Fibroblast of the aortic adventitia (primary cell): ENCODE measurements around the gene EMC1. TPM values are rescaled to one million over a fixed set of nuclear protein-coding genes. Genes with fewer than 3 reads are reported as not detected.
"Not testable (repeated sequence)": the region's sequence is repeated elsewhere in the genome, so short reads cannot be mapped to it uniquely, and the experiment has no call there.

Experiments
- DNase-seq: peaks from one replicate; pipeline ENCODE4 v3.0.0-alpha.2; 2010; ENCODE audit warnings: low read depth
- H3K4me3 ChIP-seq: 2 replicates; pipeline ENCODE4 v1.5.1; 2011; ENCODE audit warnings: low read depth, mild to moderate bottlenecking, control low read depth, low read length, moderate library complexity
- CTCF ChIP-seq: IDR thresholded peaks from 2 replicates; pipeline ENCODE4 v1.5.1; 2011; ENCODE audit warnings: mild to moderate bottlenecking, low read length, control low read depth, inconsistent platforms; ENCODE audit not compliant: insufficient read depth
- total RNA-seq: library from RNA; depleted of rRNA; stranded (reverse); fragments of >200 nt; gene quantifications from 2 replicates; pipeline ENCODE4 v1.2.3, GENCODE V29; 2012; ENCODE audit warnings: low replicate concordance

Gene EMC1
- total RNA-seq, result 46.2 and 48.0 TPM in 2 replicates

DNA sequence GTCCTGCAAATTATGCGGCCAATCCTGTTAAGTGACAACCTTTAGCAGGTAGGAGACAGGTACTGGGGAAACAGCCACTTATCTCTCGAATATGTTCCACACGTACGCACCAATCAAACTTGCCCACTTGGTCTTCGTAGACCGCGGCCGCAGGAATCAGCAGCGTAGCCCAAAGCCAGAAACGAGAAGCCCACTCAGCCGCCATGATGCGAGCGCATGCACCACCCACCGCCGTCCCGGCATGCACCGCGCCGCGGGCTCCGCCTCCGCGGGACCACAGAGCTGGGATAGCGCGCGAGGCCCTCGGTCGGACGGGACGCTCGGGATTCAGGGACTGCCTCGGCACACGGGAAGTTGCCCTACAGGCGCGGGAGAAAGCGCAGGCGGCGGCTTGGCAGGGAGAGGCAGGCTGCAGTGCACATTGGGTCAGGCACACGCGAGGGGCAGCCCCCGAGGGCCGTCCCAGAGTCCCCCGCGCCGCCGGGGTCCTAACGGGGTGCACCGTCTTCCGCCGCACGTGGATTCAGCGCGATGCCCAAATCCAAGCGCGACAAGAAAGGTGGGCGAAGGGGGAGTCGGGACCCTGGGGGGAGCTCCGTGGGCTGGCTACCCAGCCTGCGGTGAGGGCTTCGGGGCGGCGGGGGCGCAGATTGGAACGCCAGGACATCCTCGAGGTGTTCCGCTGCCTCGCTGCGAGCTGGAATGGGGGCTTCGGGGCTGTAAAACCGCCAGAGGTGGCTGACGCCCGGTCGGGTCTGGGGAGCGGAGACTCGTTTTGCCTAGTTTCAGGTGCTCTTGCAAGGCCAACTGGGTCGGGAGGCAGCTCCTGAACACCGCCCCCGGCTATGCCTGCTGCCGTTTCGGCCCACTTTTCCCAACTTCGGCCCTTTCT, at the start of gene EMC1, which contains the start of gene MRTO4:
Gene EMC1 (minus strand): TSS at position 220 of the 892 bp plus-strand sequence. CDS start 15 bp downstream, at position 205.
Gene MRTO4 (plus strand): TSS at position 501 of the 892 bp plus-strand sequence. CDS start 31 bp downstream, at position 532.
- DNase-seq, result peak; percentile 72
- no peak for TF ChIP-seq CTCF
- peak within 1 kb of the TSS; percentile 99 for H3K4me3 ChIP-seq

DNA sequence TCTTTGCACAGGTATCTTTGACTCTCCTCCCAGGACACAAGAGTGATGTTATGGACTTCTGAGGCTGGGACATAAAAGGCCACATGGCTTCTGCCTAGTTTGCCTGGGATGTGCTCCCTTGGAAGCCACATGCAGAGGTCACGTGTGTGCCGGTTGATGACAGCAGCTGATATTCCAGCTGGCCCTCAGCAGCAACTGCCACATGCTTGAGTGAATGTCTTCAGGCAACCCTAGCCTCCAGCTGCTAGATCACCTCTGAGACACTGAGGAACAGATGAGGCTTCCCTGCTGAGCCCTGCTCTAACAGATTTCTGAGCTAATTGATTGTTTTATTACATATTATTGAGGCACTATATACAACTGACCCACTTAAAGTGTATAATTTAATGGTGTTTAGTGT, 48.9 kb upstream of the EMC1 start:
- no peak for TF ChIP-seq CTCF
- no peak for DNase-seq
- H3K4me3 ChIP-seq, result no peak overlapping the region

- no peak overlapping the region for H3K4me3 ChIP-seq
- no peak for TF ChIP-seq CTCF
- DNase-seq, result no peak
Observed at GRCh38 chr1:19294638-19295037, 43.3 kb upstream of the EMC1 start.

GRCh38 chr1:19289244-19289643, 37.9 kb upstream of the EMC1 start:
- H3K4me3 ChIP-seq, result no peak overlapping the region
- DNase-seq, result no peak
- no peak for TF ChIP-seq CTCF

- not testable (repeated sequence) for DNase-seq
- peak within 1 kb of the TSS; percentile 25 for H3K4me3 ChIP-seq
Observed at GRCh38 chr1:19288324-19289241, 37.3 kb upstream of the EMC1 start, which contains the start of gene AKR7A3. AKR7A3 (minus strand) TSS chr1:19288770; CDS start chr1:19288709, 61 bp downstream.

DNA sequence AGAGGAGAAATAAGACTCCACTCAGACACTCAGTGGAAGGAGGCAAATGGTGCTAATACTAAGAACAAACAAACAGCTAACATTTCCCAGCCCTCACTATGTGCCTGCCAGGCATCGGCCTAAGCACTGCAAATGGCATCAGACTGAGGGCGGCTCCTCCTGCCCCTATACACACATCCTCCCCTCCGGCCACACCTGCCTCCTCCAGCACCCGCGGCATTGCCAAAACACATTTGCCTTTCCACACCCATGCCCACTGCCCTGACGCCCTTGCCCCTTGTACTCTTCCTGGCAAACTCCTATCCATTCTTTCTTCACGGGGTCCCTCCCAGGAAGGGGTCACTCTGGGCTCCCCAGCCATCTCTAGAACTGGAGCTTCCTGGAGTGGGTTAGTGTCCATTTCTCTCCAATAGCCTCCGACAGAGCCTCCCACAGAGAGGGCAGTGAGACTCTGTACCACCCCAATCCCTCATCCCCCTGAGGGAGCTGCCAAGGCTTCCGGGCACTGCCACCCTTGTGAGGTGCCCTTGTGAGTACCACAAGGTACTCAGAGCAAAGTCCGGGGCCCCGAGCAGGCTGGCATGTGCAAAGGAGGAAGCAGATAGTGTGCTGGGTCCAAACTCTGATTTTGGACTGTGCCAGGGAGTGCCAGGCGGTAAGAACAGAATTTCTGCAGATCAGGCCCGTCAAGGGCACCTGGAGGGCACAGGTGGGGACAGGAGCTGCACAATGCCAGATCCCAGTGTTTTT, 36.3 kb upstream of the EMC1 start:
- no peak for DNase-seq
- no peak for TF ChIP-seq CTCF
- no peak overlapping the region for H3K4me3 ChIP-seq

DNA sequence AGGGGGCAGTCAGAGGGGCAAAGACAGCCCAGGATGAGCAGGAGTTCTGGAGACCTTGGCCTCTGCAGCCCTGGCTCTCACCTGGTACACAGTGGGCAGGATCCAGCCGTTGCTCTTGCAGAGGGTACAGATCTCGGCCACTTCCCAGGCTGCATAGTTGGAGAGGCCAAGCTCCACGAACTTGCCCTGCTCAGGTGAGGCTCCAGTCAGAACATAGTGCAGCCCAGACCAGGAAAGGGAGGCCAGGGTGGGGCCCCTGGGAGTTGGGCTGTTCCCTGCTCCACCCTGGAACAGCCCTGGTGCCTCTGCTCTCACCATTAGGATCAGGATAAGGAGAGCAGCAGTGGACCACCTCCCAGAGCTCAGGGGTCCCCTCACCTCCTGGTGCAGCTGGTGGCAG, 34.5 kb upstream of the EMC1 start:
- DNase-seq, result not testable (repeated sequence)

DNA sequence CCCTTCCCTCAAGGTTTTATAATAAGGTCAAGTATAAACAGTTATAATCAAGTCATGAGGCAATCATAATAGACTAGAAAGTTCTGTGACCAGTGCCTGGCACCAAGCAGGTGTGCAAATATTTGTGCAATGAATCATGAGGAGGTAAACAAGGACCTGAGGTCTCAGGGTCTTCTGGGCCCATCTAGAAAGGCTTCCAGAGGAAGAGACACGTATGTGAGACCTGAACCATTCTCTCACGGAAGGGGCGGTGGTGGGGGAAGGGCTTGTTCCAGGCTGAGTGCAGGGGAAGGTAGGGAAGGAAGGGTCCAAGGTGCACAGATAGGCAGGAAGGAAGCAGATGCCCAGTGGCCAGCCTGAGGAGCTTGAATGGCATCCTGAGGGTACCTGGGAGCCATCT, 34.0 kb upstream of the EMC1 start:
- DNase-seq, result not testable (repeated sequence)

More for the DNA sequence above, 34.5 kb upstream of the EMC1 start:
- H3K4me3 ChIP-seq, result not testable (repeated sequence)

More for the DNA sequence above, 34.0 kb upstream of the EMC1 start:
- not testable (repeated sequence) for H3K4me3 ChIP-seq
